GM18505 (cell line): ENCODE measurements around the gene DLX6.

ENCODE experiments used
- ATAC-seq: cut with Tn5 transposase; IDR thresholded peaks from one replicate; pipeline ENCODE4 v1.9.1; 2021; ENCODE audit not compliant: unreplicated experiment
- POLR2A ChIP-seq: IDR thresholded peaks from 4 replicates; pipeline ENCODE4 v1.6.1; 2011; ENCODE audit warnings: borderline replicate concordance; ENCODE audit not compliant: insufficient read depth, insufficient read length; ENCODE audit errors: extremely low read depth

DLX6 gene

GRCh38 chr7:97005183-97006054, at the start of gene DLX6:
TSS of gene DLX6 (plus strand) at chr7:97005553. CDS start at chr7:97005978, 425 bp downstream.
- no peak for ATAC-seq
- TF ChIP-seq POLR2A = no peak

GRCh38 chr7:96959135-96959534, 46.2 kb upstream of the DLX6 start:
- ATAC-seq = no peak

GRCh38 chr7:96962221-96962885, 43.0 kb upstream of the DLX6 start:
- ATAC-seq = no peak
- TF ChIP-seq POLR2A = no peak

More at GRCh38 chr7:96959135-96959534, 46.2 kb upstream of the DLX6 start:
- no peak for TF ChIP-seq POLR2A

- no peak for TF ChIP-seq POLR2A
- no peak for ATAC-seq
These were observed 36.4 kb upstream of the DLX6 start for GRCh38 chr7:96968981-96969380.

- no peak for ATAC-seq
- TF ChIP-seq POLR2A = no peak
These were observed 34.6 kb upstream of the DLX6 start for GRCh38 chr7:96970739-96971138.

GRCh38 chr7:96973986-96974385, 31.4 kb upstream of the DLX6 start:
- TF ChIP-seq POLR2A = no peak
- ATAC-seq = no peak

GRCh38 chr7:96976106-96976505, 29.2 kb upstream of the DLX6 start:
- ATAC-seq = no peak
- no peak for TF ChIP-seq POLR2A

- TF ChIP-seq POLR2A = no peak
- no peak for ATAC-seq
These were observed 27.9 kb upstream of the DLX6 start for GRCh38 chr7:96977445-96977844.

GRCh38 chr7:96979551-96980276, 25.6 kb upstream of the DLX6 start:
- TF ChIP-seq POLR2A = no peak
- ATAC-seq = no peak

GRCh38 chr7:96982586-96982985, 22.8 kb upstream of the DLX6 start:
- no peak for ATAC-seq
- no peak for TF ChIP-seq POLR2A

GRCh38 chr7:96985992-96986391, 19.4 kb upstream of the DLX6 start:
- no peak for ATAC-seq
- no peak for TF ChIP-seq POLR2A

- no peak for TF ChIP-seq POLR2A
- no peak for ATAC-seq
These were observed 18.5 kb upstream of the DLX6 start for GRCh38 chr7:96986901-96987300.

- TF ChIP-seq POLR2A = no peak
- no peak for ATAC-seq
These were observed 17.6 kb upstream of the DLX6 start for GRCh38 chr7:96987719-96988118.

- no peak for TF ChIP-seq POLR2A
- no peak for ATAC-seq
These were observed 16.0 kb upstream of the DLX6 start for GRCh38 chr7:96989241-96989858.

GRCh38 chr7:96989859-96990317, 15.5 kb upstream of the DLX6 start:
- TF ChIP-seq POLR2A = no peak
- no peak for ATAC-seq
